HG03095 (cell line): Measurements from ENCODE around the gene TTLL11.
A peak's percentile ranks its signal among the peaks of the same experiment; 100 is the strongest.

Experiments used
- ATAC-seq: cut with Tn5 transposase; IDR thresholded peaks from one replicate; pipeline ENCODE4 v1.9.1; 2021; ENCODE audit warnings: moderate library complexity; ENCODE audit not compliant: unreplicated experiment

Gene TTLL11

DNA sequence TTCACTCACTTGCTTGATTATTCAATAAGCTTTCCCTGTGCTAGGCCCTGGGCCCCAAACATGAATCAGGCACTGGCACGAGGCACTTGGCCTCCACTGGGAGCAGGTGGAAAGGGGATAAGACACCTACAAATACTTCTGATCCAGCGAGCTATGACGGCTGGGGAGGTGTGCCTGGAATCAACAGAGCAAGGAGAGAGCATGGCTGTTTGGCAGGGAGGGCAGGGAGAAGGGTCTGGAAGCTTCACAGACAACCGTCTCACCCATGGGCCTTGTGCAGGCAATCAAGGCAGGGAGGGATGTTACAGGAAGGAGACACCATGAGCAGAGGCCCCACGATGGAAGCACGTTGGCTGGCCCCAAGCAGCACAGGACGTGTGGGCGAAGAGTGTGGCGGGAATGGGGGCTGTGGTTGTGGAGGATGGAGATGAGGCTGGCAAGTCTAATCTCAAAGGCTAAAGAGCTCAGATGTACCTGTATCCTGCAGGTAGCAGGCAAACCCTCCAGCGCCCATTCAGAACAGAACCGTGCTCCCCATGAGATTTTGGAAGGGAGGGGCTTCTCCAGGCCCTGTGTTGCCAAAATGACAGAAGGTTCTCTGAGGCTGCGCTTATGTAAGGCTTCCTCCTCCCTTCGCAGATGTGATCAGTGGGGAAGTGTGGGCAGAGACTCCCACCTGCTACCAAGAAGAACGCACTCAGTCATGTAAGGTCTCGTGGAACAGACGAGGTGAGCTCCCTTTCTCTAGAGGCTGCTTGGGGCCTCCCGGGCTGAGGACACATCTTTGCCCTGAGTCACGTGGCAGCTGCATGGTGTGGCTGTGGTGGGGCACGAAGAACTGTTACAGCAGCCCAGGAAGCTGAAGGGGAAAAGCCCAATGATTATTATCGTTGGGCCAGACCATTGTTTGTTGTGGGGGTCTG is 252.0 kb downstream of the TTLL11 start:
- no peak for ATAC-seq

GRCh38 chr9:121839726-121840500 is 253.2 kb downstream of the TTLL11 start:
- ATAC-seq: peak; percentile 83

GRCh38 chr9:121838746-121839669 is 254.1 kb downstream of the TTLL11 start:
- ATAC-seq: no peak

- no peak for ATAC-seq
Measured at GRCh38 chr9:121837113-121837961, 255.8 kb downstream of the TTLL11 start.

DNA sequence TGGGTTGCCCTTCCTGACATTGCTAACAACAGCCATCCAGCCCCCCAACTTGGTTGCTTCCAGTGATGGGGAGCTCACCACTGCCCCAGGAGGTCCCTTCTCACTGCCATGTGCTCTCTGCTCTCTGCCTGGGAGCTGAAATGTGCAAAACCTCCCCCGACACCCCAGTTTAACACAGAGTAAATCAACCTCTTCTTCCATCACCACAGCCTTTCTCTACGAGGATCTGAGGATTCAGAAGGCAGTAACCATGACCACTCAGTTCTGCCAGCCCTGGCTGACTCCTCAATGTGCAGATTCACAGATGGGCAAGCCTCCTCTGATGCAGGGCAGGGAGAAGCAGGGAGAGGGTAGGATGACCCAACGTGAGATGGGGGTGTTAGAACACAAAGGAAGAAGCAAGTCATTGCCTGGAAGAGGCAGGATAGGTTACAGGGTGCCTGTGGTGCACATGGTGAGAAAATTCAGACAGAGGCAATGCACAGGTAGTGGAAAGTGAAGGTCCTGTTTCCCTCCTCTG is 256.7 kb downstream of the TTLL11 start:
- no peak for ATAC-seq

- no peak for ATAC-seq
Measured at GRCh38 chr9:121835587-121836365, 257.3 kb downstream of the TTLL11 start.

DNA sequence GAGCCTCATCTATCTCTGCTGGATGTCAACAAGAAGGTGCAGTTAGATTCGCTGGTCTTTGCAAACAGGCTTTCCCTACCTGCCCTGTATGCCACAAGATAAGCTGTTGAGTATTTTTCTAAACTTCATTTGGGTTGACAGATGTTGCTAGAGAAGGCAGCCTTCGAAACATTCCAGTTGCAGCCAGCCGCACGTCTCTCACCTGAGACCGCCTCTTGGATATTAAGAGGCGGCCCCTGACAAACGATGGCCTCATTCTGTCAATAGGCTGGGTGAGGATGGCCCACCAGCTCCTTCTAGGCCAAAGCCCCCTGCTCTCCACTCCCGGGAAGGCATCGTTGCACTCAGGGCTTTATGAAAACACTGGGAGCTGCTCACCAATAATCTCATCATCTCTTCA is 260.0 kb downstream of the TTLL11 start:
- no peak for ATAC-seq

DNA sequence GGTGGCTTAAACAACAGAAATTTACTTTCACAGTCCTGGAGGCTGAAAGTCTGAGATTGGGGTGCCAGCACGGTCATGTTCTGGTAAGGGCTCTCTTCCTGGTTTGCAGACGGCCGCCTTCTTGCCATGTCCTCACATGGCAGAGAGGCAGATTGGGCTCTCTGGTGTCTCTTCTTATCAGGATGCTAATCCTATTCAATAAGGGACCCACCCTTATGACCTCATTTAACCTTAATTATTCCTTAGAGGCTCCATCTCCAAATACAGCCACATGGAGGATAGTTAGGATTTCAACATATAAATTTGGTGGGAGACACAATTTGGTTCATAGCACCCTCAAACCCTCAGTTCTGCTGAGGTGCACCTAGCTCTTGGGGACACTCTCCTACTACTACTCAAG is 261.2 kb downstream of the TTLL11 start:
- no peak for ATAC-seq

GRCh38 chr9:121830441-121831140 is 262.5 kb downstream of the TTLL11 start:
- ATAC-seq: no peak

DNA sequence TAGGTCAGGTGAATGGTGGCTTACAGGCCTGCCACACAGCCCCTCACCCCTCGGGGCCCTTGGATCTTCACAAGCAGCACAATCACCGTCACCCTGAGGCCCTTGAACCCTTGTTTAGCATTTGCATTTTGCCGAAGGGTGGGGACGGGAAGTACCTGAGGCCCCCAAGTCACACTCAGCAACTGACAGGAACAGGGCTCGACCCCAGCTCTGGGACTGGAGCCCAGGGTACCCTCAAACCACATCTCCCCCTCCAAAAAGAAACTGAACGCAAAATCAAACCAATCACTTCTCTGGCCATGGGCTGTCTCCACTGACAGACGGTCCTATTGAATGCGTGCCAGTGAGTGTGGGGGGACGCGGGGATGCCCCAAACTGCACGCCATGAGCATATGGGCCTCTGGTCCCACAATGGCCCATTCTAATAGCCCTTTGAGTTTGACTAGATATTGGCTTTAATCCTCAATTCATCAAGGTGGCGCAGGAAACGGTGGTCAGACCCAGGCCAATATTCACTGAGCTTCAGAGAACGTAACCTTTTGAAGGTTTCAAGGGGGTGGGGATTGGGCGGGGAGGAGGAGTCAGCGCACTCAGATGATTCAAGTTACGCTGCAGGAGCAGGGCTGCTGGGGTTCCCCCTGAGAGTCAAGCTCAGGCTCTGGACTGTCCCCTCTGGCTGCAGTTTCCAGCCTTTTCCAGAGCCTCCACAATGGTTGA is 265.7 kb downstream of the TTLL11 start:
- ATAC-seq: no peak

DNA sequence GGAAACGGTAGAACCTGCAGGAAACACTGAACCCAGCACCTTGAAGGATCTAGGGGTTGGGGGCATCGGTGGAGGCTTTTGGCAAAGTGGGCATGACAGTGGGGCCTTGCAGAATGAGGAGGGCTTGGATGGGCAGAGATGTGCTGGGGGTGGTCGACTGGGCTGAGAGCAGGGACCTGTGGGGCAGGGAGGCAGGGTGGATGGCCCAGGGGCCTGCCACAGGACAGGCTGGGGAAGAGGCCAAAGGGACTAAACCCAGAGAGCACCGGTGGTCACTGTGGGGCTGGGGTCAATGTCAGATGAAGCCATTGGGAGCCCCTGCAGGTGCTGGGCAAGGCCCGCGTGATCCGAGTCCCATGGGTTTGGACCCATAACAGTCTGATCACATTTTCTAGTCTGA is 266.4 kb downstream of the TTLL11 start:
- no peak for ATAC-seq

DNA sequence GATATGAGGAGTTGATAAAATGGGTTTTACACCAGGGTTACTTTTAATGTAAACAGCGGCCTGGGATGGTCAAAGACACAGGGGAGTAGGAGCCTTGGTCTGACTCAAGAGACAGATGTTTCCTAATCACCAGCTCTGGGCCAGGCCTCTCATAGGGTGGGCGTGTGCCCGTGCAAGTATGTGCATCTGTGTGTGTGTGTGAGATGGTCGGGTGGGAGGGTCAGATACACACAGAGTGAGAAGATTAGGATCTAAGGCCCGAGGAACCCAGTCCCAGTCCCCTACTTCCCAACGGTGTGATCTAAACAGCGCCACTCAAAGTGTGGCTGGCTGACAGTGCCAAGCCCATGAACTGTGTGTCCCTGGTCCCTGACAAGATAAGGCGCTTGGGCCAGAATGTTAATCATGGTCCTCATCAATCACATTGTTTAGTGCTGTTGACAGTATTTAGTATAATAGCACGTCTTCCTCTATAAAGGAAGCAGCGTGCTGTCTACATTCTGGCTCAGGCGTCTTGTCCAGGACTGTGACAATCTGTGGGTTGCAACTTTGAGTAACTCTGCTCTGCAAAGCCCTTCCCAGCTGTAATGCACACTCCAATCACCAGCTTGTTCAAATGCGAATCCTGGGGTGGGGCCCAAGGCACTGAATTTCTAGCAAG is 267.9 kb downstream of the TTLL11 start:
- ATAC-seq: no peak

- no peak for ATAC-seq
Measured at GRCh38 chr9:121824651-121825030, 268.5 kb downstream of the TTLL11 start.

DNA sequence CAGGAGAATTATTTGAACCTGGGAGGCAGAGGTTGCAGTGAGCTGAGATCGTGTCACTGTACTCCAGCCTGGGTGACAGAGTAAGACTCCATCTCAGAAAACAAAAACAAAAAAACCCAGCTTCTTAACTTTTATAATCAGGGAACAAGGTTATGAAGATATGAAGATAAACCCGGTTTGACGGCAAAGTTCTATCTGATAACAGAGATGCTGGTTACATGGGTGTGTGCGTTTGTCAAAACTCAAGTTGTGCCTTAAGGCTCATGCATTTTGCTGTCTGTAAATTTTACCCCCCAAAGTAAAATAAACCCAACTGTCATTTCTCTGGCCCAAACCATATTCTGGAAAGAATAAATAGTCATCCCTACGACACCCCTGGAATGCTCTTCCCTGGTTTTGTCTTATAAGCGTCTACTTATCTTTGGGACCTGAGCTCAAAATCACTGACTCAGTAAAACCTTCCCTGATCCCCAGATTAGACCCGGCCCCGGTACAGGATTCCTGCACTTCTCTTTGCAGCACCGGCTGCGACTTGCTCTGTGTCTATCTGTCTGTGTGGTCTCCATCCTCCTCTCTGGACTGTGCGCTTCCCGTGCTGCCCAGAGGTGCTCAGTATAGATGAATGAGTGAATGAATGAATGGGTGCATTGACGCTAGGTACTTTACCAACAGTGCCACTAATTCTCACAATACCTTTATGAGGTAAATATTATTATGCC is 269.5 kb downstream of the TTLL11 start:
- no peak for ATAC-seq

GRCh38 chr9:121822093-121823085 is 270.7 kb downstream of the TTLL11 start:
- no peak for ATAC-seq
